ENCODE results near the gene MRFAP1. TPM values are rescaled to one million over a fixed set of nuclear protein-coding genes. Genes with fewer than 3 reads are reported as not detected.

The MRFAP1 gene
- total and polyA plus RNA-seq, 8 donors, result 70.2 to 178 (median 108) TPM

DNA sequence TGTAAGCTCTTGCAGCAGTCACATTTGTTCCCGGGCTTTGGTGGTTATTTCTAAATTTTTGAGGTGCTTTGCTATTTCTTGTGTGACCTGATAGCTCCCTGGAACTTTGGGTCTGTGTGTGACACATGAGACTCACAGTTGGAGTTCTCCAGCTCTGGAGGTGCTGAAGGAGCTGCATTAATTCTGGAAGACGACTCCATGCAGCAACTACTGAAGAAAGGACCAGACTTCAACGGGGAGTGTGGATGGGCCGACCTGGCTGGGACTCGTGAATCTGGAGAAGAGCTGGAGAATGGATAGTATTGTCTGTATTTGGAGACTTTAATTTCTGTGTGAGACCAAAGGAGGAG, 1.5 kb downstream of the MRFAP1 start:
- Histone ChIP-seq H3K36me3 (peaks cover 0 to 12% (median 0%) of the 10 kb centered on the region in 3 donors), H3K4me1 (peaks cover 0 to 14% (median 14%) of the 10 kb centered on the region in 3 donors), H3K9me3 (no peaks in the 10 kb centered on the region), H3K27me3 (no peaks in the 10 kb centered on the region), H3K4me3 (peak overlapping the region; percentile 67 to 88 (median 84)), H3K27ac (peak overlapping the region in 3 of 4 donors; percentile 87 to 96 (median 92))
- FAIRE-seq (no peak), ATAC-seq (no peak), DNase-seq (no peak)
- 32 to 37% methylated on average over 5 of the region's 5 CpGs for WGBS, 2 donors
- TF ChIP-seq, protein P1, sequence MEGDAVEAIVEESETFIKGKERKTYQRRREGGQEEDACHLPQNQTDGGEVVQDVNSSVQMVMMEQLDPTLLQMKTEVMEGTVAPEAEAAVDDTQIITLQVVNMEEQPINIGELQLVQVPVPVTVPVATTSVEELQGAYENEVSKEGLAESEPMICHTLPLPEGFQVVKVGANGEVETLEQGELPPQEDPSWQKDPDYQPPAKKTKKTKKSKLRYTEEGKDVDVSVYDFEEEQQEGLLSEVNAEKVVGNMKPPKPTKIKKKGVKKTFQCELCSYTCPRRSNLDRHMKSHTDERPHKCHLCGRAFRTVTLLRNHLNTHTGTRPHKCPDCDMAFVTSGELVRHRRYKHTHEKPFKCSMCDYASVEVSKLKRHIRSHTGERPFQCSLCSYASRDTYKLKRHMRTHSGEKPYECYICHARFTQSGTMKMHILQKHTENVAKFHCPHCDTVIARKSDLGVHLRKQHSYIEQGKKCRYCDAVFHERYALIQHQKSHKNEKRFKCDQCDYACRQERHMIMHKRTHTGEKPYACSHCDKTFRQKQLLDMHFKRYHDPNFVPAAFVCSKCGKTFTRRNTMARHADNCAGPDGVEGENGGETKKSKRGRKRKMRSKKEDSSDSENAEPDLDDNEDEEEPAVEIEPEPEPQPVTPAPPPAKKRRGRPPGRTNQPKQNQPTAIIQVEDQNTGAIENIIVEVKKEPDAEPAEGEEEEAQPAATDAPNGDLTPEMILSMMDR (IDR thresholded peaks at IDR 0.05), result no peak
- intact Hi-C loops (cut with DNase I), result no loop called here

DNA sequence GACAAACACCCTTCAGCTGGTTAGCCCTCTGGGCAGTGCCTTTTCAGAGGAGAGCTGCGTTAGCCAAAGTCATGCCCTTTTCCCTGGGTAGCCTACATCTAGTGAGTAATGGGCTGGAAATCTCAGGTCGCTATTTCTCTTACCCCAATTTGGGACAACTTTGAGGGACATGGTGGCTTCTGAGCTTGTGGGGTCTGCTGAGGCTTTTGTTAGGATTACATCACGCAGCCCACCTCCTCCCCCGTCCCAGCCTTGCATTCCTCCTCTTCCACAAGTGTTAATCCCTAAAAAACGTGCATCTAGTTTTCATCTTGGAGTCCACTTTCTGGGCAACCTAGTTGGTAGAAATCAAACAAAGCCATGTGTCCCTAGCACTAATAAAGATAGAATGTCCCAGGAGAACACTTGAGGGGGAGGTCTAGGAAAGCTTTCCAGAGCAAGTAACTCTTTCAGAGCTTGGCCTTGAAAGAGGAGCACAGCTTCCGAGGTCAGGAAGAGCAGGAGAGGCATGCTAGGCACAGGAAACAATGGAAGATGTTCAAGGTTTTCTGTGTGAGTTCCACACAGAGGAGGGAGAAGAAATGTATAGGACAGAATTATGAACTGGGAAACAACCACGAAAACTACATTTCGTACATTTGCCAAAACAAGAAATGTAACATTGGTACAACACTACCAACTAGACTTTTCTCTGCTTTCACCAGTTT, 2.8 kb downstream of the MRFAP1 start:
- Histone ChIP-seq H3K9me3 (no peaks in the 10 kb centered on the region), H3K27me3 (no peaks in the 10 kb centered on the region), H3K4me1 (peaks cover 0 to 14% (median 14%) of the 10 kb centered on the region in 3 donors), H3K27ac (no peak overlapping the region), H3K36me3 (peaks cover 0 to 12% (median 0%) of the 10 kb centered on the region in 3 donors), H3K4me3 (no peak overlapping the region)
- WGBS, 2 donors, result 78 to 82% methylated on average over 8 of the region's 8 CpGs
- ATAC-seq (no peak), FAIRE-seq (no peak), DNase-seq (no peak)
- TF ChIP-seq, protein P1 (IDR thresholded peaks at IDR 0.05), result no peak
- intact Hi-C loops (cut with DNase I), result no loop called here

DNA sequence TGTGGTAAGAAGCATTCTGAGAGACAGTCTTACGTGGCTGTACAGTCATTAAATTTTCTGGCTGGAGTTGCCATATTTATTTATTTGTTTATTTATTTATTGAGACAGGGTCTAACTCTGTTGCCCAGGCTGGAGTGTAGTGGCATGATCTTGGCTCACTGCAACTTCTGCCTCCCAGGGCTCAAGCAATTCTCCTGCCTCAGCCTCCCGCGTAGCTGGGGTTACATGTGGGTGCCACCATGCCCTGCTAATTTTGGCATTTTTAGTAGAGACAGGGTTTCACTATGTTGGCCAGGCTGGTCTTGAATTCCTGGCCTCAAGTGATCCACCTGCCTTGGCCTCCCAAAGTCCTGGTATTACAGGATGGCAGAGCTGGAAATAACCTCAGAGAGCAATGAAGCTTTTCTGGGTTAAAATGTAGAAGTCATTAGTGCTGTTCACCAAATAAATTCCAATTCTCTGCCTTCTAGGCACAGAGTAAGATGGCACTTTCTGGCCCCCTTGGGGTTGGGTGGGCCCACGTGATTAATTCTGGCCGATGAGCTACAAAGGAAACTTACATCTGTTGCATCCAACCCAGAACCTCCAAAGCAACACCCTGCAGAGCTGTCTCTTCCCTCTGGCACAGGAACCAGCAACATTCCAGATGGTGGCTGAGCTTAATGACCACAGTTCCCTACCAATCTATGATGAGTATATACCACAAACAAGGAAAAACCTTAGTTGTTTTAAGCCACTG, 4.5 kb downstream of the MRFAP1 start:
- ATAC-seq, result no peak
- Histone ChIP-seq H3K9me3 (no peaks in the 10 kb centered on the region), H3K27me3 (no peaks in the 10 kb centered on the region), H3K27ac (no peak overlapping the region), H3K4me1 (peaks cover 0 to 14% (median 14%) of the 10 kb centered on the region in 3 donors), H3K36me3 (peaks cover 0 to 12% (median 0%) of the 10 kb centered on the region in 3 donors), H3K4me3 (no peak overlapping the region)
- TF ChIP-seq, protein P1 (IDR thresholded peaks at IDR 0.05), result no peak
- DNase-seq, result no peak
- FAIRE-seq, result no peak
- 70 to 73% methylated on average over 5 of the region's 5 CpGs for WGBS, 2 donors
- intact Hi-C loops (cut with DNase I), result no loop called here

DNA sequence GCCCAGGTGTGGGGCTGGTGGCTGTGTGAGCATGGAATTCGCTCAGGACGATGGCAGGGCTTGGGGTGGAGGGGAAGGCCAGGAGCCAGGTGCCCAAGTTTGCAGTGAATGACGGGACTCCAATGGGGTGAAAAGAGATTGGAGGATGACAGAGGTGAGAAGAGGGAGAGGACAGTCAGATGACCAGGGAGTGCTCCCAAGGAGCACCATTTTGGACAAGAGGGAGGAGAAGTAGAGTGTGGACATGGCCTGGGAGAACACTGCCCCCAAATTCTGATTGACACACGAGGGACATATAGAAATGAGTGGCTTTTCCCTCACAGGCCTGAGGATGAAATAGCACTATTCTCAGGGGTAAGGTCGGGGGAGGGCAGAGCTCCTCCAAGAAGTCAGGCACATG, 6.7 kb downstream of the MRFAP1 start:
- DNase-seq (no peak), FAIRE-seq (no peak), ATAC-seq (no peak)
- H3K27ac ChIP-seq, result no peak overlapping the region
- H3K36me3 ChIP-seq, result peaks cover 0 to 7% (median 0%) of the 10 kb centered on the region in 3 donors
- no peaks in the 10 kb centered on the region for H3K27me3 ChIP-seq
- no peaks in the 10 kb centered on the region for H3K9me3 ChIP-seq
- 65 to 77% methylated on average over 5 of the region's 5 CpGs for WGBS, 2 donors
- intact Hi-C loops (cut with DNase I), result no loop called here
- H3K4me1 ChIP-seq, result peaks cover 0 to 8% (median 8%) of the 10 kb centered on the region in 3 donors
- TF ChIP-seq, protein P1 (IDR thresholded peaks at IDR 0.05), result no peak
- no peak overlapping the region for H3K4me3 ChIP-seq

All from pancreas (tissue), 10 donors.